ENCODE data around the gene ARRDC4.

ARRDC4 gene

DNA sequence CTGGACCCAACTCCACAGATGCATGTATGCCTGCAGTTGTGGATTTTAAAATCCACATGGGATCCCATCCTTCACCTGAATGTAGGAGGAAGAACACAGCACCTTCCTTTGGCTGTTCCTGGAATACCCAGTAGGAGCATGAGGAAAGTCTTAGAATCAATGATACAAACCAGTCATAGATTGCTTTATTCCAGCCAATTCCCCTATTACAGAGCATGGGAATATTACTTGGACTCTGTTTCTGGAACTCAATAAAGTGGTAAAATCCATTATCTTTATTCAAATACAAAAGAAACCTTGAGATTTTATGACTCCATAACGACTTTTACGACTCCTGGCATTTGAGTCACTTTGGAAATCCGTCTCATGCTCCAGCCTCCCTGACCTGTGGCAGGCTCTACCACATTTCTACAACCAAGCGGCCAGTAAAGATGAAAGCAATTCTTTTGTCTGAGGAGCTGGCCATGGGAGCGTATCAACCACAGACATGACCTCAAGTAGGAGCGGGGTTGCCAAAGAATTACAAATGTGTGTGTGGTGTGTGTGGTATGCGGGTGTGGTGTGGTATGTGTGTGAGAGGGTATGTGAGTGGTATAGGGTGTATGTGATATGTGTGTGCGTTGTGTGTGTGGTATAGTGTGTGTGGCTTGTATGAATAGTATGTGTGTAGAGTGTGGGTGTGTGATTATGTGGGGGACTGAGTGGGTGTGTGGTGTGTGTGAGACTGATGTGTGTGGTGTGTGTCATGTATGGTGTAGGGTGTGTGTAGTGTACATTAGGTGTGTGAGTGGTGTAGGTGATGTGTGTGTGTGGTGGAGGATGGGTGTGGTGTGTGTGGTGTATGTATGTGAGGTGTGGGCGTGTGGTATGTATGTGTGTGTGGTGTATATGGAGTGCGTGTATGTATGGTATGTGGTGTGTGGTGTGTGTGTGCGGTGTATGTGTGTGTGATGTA lies 40.0 kb downstream of the ARRDC4 start:
- DNase-seq: no peak

DNA sequence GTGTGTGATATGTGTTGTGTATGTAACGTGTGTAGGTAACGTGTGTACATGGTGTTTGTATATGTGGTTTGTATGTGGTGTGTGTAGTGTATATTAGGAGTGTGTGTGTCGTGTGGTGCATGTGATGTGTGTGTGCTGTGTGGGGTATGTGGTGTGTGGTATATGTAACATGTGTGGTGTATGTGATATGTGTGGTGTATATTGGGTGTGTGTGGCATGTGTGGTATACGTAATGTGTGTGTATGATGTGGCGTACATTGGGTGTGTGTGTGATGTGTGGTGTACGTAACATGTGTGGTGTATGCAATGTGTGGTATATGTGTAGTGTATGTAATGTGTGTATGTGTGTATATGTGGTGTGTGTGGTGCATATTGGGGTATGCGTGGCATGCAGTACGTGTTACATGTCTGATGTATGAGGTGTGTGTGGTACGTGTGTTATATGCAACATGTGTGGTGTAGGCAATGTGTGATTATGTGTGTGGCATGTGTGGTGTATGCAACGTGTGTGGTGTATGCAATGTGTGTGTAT lies 41.2 kb downstream of the ARRDC4 start:
- DNase-seq: no peak

DNA sequence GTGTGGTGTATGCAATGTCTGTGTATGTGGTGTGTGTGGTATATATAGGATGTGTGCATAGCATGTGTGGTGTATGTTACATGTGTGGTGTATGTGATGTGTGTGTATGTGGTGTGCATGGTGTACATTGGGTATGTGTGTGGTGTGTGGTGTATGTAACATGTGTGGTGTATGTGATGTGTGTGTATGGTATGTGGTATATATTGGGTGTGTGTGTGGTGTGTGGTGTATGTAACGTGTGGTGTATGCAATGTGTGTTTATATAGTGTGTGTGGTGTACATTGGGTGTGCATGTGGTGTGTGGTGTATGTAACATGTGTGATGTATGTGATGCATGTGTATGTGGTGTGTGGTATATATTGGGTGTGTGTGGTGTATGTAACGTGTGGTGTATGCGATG lies 41.9 kb downstream of the ARRDC4 start:
- DNase-seq: no peak

DNA sequence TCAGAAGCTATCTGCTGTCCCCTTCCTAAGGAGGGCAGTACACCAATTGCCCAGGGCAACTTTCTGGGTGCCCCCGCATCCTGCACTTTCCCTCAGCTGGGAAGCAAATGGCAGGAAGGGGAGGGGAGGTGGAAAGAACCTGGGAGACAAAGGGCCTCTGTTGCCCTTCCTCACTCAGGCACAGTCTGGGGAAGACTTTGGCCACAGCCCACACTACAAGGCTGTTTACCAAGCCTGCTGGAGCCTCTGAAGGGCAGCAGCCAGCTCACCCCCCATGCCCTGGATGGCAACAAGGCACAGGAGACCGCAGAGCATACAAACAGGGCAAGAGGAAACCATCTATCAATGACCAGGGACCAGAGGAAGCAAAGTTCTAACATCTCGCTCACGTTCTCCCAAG lies 42.4 kb downstream of the ARRDC4 start:
- no peak for DNase-seq

DNA sequence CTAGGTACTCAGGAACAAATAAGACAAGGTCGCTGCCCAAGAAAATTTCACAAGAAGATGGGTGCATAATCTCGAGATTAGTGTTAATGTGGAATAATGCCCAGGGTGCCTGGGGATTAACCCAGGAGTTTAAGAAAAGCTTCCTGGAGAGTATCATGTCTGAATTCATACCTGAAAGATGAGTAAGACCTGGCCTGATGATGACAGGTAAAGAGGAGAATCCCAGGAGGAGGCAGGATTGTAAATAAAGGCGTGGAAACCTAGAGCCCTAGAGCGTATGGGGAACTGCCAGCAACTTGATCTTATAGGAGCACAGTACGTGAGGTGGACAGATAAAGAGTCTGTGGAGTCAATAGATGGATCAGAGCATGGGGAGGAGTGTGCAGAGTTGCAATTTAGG lies 43.0 kb downstream of the ARRDC4 start:
- no peak for DNase-seq

DNA sequence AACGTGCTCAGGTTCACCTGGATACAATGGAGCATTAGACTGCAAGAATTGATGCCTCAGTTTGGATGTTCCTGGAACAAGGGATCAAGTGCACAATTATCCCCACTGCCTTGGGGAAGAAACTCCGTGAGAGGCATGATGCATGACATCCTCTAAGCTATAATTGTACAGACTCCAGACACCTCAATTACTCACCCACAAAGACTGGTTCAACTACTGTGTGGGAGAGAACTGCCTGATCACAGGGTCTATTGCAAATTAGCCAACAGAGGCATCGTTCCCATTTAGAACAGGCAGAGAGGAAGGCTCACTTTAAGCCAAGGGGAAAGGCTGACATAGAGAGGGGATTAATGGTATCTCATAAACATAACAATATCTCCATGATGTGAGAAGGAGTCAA lies 43.5 kb downstream of the ARRDC4 start:
- DNase-seq: no peak

DNA sequence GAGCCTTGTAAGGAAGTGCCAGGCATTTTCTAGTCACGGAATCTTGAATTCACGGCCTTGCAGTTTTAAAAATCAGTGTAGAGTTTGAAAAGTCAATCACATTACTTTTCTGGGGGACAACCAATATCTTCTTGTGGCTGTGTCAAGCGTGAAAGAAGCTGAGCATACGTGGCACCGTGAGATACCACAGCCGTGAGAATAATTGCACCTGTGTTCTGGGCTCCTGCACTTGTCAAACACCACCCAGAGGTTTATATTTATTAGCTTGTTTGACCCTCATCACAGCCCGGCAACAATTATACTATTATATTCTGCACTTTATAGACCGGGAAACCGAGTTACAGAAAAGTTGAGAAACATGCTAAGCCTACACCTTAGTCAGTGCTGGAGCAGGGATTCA lies 45.2 kb downstream of the ARRDC4 start:
- no peak for DNase-seq

DNA sequence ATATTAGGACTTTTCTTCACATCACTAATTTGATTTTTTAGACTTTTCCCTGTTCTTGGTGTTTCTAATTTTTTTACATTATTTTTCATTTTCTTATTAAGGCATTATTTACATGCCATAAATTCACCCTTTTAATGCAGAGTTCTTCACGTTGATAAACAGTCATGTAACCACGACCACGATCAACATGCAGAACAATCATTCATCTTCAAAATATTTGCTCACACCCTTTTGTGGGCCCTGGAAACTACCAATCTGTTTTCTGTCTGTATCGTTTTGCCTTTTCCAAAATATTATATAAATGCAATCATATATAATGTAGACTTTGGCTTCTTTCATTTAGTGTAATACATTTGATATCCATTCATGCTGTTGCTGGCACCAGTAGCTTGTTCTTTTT lies 48.7 kb downstream of the ARRDC4 start:
- no peak for DNase-seq

DNA sequence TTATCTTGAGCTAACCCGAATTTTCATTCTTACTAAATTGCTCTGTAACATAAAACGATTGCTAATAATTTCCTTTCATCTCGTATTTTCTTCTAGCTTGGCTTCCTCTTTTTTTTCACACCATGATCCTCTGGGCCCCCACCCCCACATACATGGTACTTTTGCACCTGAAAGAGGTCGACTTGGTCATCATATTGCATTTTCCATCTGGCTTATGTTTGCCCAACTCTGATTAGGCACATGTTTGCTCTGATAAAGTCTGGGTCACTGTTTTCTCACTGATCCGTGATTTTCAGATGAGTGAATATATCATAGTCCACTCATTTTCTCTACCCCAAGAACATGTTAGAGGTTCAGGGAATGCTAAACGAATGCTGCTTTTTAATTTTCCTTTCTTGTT lies 49.5 kb downstream of the ARRDC4 start:
- no peak for DNase-seq

DNA sequence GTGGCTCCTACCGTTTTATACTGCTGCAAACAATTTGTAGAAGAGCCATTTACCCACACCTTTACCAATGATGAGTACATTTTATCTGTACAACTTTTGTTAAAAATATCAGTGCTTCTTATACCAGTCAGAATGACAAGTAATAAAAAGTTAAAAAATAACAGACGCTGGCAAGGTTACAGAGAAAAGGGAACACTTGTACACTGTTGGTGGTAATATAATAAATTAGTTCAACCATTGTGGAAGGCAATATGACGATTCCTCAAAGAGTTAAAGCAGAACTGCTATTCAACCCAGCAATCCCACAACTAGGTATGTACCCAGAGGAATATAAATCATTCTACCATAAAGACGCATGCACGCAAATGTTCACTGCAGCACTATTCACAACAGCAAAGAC lies 51.9 kb downstream of the ARRDC4 start:
- DNase-seq: no peak

DNA sequence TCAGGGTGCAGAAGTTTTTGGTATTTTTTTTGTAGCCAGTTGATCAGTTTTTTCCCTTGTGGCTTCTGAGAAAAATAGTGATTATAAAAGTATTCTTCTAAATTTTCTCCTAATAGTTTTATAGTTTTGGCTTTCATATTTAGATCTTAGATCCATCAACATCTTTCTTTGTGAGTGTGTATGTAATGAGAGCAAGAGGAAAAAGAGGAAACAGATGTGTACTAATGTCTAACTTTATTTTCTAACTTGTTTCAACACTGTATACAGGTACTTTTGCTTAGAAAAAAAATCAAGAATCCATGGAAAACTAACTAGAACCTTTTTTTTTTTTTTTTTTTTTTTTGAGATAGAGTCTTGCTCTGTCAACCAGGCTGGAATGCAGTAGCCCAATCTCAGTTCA lies 53.1 kb downstream of the ARRDC4 start:
- no peak for DNase-seq

DNA sequence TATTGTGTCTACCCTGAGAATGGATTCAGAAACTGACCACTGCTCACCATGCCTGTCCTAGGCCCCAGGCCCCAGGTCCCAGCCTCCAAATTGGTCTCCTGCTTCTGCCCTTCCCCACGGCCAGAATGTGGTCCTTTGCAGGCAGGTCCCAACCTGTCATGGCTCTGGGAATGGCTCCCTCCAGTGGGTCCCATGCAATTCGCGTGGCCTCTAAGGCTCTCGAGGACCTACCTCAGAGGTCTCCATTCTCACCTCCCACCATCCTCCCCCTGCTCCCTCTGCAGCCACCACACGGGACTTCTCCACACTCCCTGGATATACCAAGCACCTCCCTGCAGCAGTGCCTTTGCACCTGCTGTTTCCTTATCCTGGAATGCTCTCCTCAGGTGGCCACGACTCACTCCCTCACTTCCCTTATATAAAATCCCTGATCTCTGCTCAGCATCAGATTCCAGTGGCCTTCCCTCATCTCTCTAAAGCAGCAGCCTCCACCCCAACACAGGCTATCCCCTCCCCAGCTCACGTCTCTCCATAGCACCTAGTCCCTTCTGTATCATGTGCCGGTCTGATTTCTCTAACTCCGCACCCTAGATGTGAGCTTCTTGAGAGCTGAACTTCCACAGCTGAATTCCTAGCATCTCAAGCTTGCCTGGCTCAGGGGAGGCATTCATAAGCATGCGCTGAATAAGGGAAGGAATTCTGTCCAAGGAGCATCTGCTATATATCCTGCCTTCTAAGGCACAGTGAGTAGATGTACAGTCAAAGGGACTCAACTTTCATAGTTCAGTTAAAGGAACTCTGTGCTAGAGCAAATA lies 56.9 kb downstream of the ARRDC4 start:
- DNase-seq: no peak

DNA sequence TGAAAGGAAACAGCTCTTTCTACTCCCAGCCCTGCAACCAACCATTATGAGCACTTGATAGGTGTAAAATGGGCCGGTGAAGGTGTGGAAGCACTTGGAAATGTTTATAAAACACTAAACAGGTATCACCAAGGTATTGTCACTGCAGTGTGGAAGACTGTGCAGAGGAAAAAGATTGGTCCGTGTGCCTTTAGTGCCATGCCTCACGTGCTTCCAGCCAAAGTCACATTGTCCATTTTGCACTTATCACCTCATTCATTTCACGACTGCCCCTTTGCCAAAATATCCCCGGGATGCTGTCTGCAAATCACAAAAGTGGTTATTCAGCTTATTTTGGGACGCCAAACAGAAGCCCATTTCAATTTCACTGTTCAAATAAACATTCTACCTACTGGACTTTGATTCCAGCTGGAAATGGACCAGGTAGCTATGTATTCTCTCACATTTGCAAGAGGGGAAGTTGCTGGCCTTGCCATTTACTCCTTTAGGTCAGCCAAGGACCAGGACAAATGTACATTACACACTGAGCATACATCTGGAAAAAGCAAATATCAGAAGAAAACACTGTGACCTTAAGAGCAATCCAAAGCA lies 58.4 kb downstream of the ARRDC4 start:
- DNase-seq: no peak

All from activated T-cell treated with anti-CD3 and anti-CD28 coated beads, Interleukin-2, amount 50 U/mL, for 48 hours (primary cell).